Liver (tissue), 9 donors: Measurements from ENCODE around the gene DHX15. TPM values are rescaled to one million over a fixed set of nuclear protein-coding genes. Genes with fewer than 3 reads are reported as not detected.

Source experiments
- DNase-seq: peaks from one replicate; pipeline ENCODE4 v3.0.0-alpha.2; 2017; ENCODE audit warnings: low spot score
- H3K27ac ChIP-seq, 2 donors: one replicate each; pipeline ENCODE4 v1.7.0; 2013; ENCODE audit warnings: inconsistent platforms in 2 of 2, low read length in 2 of 2, control low read depth in 1 of 2, low read depth in 1 of 2, mild to moderate bottlenecking in 1 of 2
- H3K27me3 ChIP-seq, 4 donors: one replicate each; pipeline versions ENCODE4 v1.6.1 to v1.7.0; 2013; ENCODE audit warnings: low read length in 3 of 4, inconsistent platforms in 1 of 4, mild to moderate bottlenecking in 1 of 4, moderate library complexity in 1 of 4; ENCODE audit not compliant: control insufficient read depth in 4 of 4, insufficient read depth in 4 of 4
- H3K36me3 ChIP-seq, 4 donors: one replicate each; pipeline versions ENCODE4 v1.6.1 to v1.7.0; 2013; ENCODE audit warnings: low read length in 3 of 4, mild to moderate bottlenecking in 3 of 4, low read depth in 1 of 4, moderate library complexity in 1 of 4; ENCODE audit not compliant: control insufficient read depth in 4 of 4, insufficient read depth in 3 of 4
- H3K4me1 ChIP-seq, 4 donors: one replicate each; pipeline versions ENCODE4 v1.6.1 to v1.7.0; 2013; ENCODE audit warnings: low read length in 3 of 4, mild to moderate bottlenecking in 3 of 4, moderate library complexity in 1 of 4; ENCODE audit not compliant: control insufficient read depth in 4 of 4, insufficient read depth in 4 of 4
- H3K4me3 ChIP-seq, 3 donors: one replicate each; pipeline versions ENCODE4 v1.6.1 to v1.7.0; 2013; ENCODE audit warnings: low read length in 3 of 3, control low read depth in 1 of 3, low read depth in 1 of 3, mild to moderate bottlenecking in 1 of 3
- H3K9ac ChIP-seq, 2 donors: one replicate each; pipeline ENCODE4 v1.7.0; 2013; ENCODE audit warnings: low read length in 2 of 2, mild to moderate bottlenecking in 2 of 2, moderate library complexity in 2 of 2, control low read depth in 1 of 2, low read depth in 1 of 2
- H3K9me3 ChIP-seq, 4 donors: one replicate each; pipeline versions ENCODE4 v1.6.1 to v1.7.0; 2013; ENCODE audit warnings: low read length in 3 of 4; ENCODE audit not compliant: control insufficient read depth in 4 of 4
- EGR1 ChIP-seq, 2 donors: IDR thresholded peaks; 2 replicates each; pipeline ENCODE4 v1.6.1; 2016 to 2018; ENCODE audit warnings: antibody characterized with exemption in 2 of 2, low read depth in 2 of 2
- FOXA1 ChIP-seq: IDR thresholded peaks from 2 replicates; pipeline ENCODE4 v1.6.1; 2016; ENCODE audit warnings: antibody characterized with exemption
- FOXA2 ChIP-seq: IDR thresholded peaks from 2 replicates; pipeline ENCODE4 v1.6.1; 2016; ENCODE audit warnings: antibody characterized with exemption
- GABPA ChIP-seq, 2 donors: IDR thresholded peaks in 1 of 2; conservative IDR thresholded peaks in 1 of 2; 2 replicates each; pipeline ENCODE4 v1.6.1; 2016; ENCODE audit warnings: antibody characterized with exemption in 2 of 2, mild to moderate bottlenecking in 1 of 2, moderate library complexity in 1 of 2
- HNF4A ChIP-seq, 2 donors: conservative IDR thresholded peaks; 2 replicates each; pipeline ENCODE4 v1.6.1; 2016; ENCODE audit warnings: antibody characterized with exemption in 2 of 2, mild to moderate bottlenecking in 2 of 2
- HNF4G ChIP-seq: IDR thresholded peaks from 2 replicates; pipeline ENCODE4 v1.6.1; 2016; ENCODE audit warnings: antibody characterized with exemption
- JUND ChIP-seq, 2 donors: IDR thresholded peaks; 2 replicates each; pipeline ENCODE4 v1.6.1; 2016; ENCODE audit warnings: antibody characterized with exemption in 2 of 2
- NR2F2 ChIP-seq: IDR thresholded peaks from 2 replicates; pipeline ENCODE4 v1.6.1; 2016; ENCODE audit warnings: antibody characterized with exemption
- RAD21 ChIP-seq, 2 donors: IDR thresholded peaks; 2 replicates each; pipeline ENCODE4 v1.6.1; 2016; ENCODE audit warnings: antibody characterized with exemption in 2 of 2, mild to moderate bottlenecking in 2 of 2
- RXRA ChIP-seq, 2 donors: IDR thresholded peaks; 2 replicates each; pipeline ENCODE4 v1.6.1; 2017 to 2018; ENCODE audit warnings: antibody characterized with exemption in 2 of 2, mild to moderate bottlenecking in 1 of 2
- SP1 ChIP-seq: IDR thresholded peaks from 2 replicates; pipeline ENCODE4 v1.6.1; 2018; ENCODE audit warnings: antibody characterized with exemption, mild to moderate bottlenecking
- TAF1 ChIP-seq: conservative IDR thresholded peaks from 2 replicates; pipeline ENCODE4 v1.6.1; 2016; ENCODE audit warnings: antibody characterized with exemption, mild to moderate bottlenecking
- YY1 ChIP-seq: IDR thresholded peaks from 2 replicates; pipeline ENCODE4 v1.6.1; 2016; ENCODE audit warnings: antibody characterized with exemption, mild to moderate bottlenecking
- WGBS: extraction: QIAGEN DNeasy Blood & Tissue Kit; methylation state at CpG from one replicate; pipeline ENCODE4 v1.1.7; 2013; 5-methylcytosine and 5-hydroxymethylcytosine counted together
- polyA plus RNA-seq, 2 donors: library from polyadenylated mRNA; stranded (reverse) in 1 of 2; unstranded in 1 of 2; fragments of 200-250 nt in 1 of 2; fragments of >200 nt in 1 of 2; fragmentation: Nextera tagmentation in 1 of 2; extraction: Ambion mirVana in 1 of 2; gene quantifications; one replicate each; pipeline versions ENCODE4 v1.2.1 to v1.2.3, GENCODE V29; 2013 to 2015
- total RNA-seq, 2 donors: library from RNA; depleted of rRNA; stranded (reverse); fragments of >200 nt; gene quantifications; one replicate each; pipeline ENCODE4 v1.2.3, GENCODE V29; 2014
- TF ChIP-seq, protein P1 (sequence below): IDR thresholded peaks from 2 replicates; pipeline ENCODE4 v1.6.1; 2016; ENCODE audit warnings: antibody characterized with exemption
- TF ChIP-seq, protein P2 (sequence below): IDR thresholded peaks from 2 replicates; pipeline ENCODE4 v1.6.1; 2016; ENCODE audit warnings: antibody characterized with exemption, mild to moderate bottlenecking
- TF ChIP-seq, protein P3 (sequence below): IDR thresholded peaks from 2 replicates; pipeline ENCODE4 v1.6.1; 2016; ENCODE audit warnings: antibody characterized with exemption
- TF ChIP-seq, protein P4 (sequence below): fragments of 150-350 bp; IDR thresholded peaks from 2 replicates; pipeline ENCODE4 v1.5.1; 2017; ENCODE audit warnings: improper control_type of control experiment, low read depth, low read length; ENCODE audit not compliant: missing input control
- TF ChIP-seq, protein P5 (sequence below): IDR thresholded peaks from 2 replicates; pipeline ENCODE4 v1.6.1; 2016; ENCODE audit warnings: antibody characterized with exemption
- donor health status: healthy.
- donor health status: healthy.
- donor health status: healthy.
- donor health status: healthy.
- donor health status: healthy.

Gene DHX15
- total and polyA plus RNA-seq, 4 donors: 25.2 to 80.9 (median 51.5) TPM

DNA sequence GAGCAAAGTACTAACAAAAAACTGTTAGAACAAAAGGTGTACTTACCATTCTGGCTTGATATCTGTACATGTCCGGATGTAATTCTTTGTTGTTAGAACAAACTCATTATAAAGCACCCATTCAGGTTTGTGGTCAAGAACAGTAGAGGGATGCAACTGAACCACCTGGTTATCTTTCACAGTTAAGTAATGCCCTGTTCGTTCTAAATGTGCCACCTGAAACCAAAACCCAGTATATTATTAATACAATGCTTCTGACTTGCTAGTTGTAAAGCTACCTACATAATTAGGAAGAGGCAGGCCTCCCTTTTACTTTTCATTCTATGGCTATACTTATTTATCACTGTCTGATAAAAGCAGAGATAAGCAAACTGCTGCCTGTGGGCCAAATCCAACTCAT lies 54.8 kb downstream of the DHX15 start:
- H3K9ac ChIP-seq: no peak overlapping the region
- 92% methylated on average over 2 of the region's 2 CpGs for WGBS
- DNase-seq: no peak
- H3K4me3 ChIP-seq: no peak overlapping the region
- no peaks in the 10 kb centered on the region for H3K9me3 ChIP-seq
- peaks cover 8 to 42% (median 30%) of the 10 kb centered on the region in 4 donors for H3K36me3 ChIP-seq
- H3K27ac ChIP-seq: no peak overlapping the region
- no peaks in the 10 kb centered on the region for H3K27me3 ChIP-seq
- peaks cover 0 to 2% (median 0%) of the 10 kb centered on the region in 4 donors for H3K4me1 ChIP-seq
- TF ChIP-seq, protein P1, sequence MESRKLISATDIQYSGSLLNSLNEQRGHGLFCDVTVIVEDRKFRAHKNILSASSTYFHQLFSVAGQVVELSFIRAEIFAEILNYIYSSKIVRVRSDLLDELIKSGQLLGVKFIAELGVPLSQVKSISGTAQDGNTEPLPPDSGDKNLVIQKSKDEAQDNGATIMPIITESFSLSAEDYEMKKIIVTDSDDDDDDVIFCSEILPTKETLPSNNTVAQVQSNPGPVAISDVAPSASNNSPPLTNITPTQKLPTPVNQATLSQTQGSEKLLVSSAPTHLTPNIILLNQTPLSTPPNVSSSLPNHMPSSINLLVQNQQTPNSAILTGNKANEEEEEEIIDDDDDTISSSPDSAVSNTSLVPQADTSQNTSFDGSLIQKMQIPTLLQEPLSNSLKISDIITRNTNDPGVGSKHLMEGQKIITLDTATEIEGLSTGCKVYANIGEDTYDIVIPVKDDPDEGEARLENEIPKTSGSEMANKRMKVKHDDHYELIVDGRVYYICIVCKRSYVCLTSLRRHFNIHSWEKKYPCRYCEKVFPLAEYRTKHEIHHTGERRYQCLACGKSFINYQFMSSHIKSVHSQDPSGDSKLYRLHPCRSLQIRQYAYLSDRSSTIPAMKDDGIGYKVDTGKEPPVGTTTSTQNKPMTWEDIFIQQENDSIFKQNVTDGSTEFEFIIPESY: no peak
- no peak for TF ChIP-seq FOXA1
- TF ChIP-seq, protein P2, sequence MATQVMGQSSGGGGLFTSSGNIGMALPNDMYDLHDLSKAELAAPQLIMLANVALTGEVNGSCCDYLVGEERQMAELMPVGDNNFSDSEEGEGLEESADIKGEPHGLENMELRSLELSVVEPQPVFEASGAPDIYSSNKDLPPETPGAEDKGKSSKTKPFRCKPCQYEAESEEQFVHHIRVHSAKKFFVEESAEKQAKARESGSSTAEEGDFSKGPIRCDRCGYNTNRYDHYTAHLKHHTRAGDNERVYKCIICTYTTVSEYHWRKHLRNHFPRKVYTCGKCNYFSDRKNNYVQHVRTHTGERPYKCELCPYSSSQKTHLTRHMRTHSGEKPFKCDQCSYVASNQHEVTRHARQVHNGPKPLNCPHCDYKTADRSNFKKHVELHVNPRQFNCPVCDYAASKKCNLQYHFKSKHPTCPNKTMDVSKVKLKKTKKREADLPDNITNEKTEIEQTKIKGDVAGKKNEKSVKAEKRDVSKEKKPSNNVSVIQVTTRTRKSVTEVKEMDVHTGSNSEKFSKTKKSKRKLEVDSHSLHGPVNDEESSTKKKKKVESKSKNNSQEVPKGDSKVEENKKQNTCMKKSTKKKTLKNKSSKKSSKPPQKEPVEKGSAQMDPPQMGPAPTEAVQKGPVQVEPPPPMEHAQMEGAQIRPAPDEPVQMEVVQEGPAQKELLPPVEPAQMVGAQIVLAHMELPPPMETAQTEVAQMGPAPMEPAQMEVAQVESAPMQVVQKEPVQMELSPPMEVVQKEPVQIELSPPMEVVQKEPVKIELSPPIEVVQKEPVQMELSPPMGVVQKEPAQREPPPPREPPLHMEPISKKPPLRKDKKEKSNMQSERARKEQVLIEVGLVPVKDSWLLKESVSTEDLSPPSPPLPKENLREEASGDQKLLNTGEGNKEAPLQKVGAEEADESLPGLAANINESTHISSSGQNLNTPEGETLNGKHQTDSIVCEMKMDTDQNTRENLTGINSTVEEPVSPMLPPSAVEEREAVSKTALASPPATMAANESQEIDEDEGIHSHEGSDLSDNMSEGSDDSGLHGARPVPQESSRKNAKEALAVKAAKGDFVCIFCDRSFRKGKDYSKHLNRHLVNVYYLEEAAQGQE: no peak
- TF ChIP-seq SP1: no peak
- TF ChIP-seq JUND (IDR thresholded peaks at IDR 0.05): no peak
- TF ChIP-seq RXRA (IDR thresholded peaks at IDR 0.05): no peak
- no peak for TF ChIP-seq HNF4G

DNA sequence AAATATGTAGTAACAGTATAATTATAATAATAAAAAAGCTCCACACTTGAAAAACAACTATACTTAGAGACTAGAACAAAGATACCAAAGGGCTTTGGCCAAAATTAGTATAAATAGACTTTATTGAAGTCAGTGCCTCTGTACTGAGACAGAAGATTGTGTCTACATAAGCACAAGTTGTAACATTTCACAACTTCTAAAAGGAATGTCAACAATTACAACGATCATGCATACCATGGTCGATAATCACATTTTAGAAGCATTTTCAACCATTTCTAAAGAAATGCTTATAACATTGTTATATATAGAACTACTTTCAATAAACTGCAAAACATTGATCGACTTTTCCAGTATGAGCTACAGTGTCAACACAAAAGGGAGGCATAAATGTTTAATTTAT lies 57.0 kb downstream of the DHX15 start:
- peaks cover 0 to 2% (median 0%) of the 10 kb centered on the region in 4 donors for H3K4me1 ChIP-seq
- no peaks in the 10 kb centered on the region for H3K9me3 ChIP-seq
- no peaks in the 10 kb centered on the region for H3K27me3 ChIP-seq
- peaks cover 8 to 40% (median 28%) of the 10 kb centered on the region in 4 donors for H3K36me3 ChIP-seq
- no peak for DNase-seq
- H3K4me3 ChIP-seq: no peak overlapping the region
- WGBS: 59% methylated on average over 3 of the region's 3 CpGs
- TF ChIP-seq GABPA (IDR thresholded peaks at IDR 0.05 in 1 of 2, conservative IDR thresholded peaks at IDR 0.05 in 1 of 2): no peak
- no peak for TF ChIP-seq SP1
- TF ChIP-seq HNF4G: no peak
- TF ChIP-seq, protein P3, sequence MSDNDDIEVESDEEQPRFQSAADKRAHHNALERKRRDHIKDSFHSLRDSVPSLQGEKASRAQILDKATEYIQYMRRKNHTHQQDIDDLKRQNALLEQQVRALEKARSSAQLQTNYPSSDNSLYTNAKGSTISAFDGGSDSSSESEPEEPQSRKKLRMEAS: no peak
- TF ChIP-seq JUND (IDR thresholded peaks at IDR 0.05): no peak
- TF ChIP-seq TAF1: no peak
- no peak for TF ChIP-seq HNF4A (conservative IDR thresholded peaks at IDR 0.05)
- H3K27ac ChIP-seq: no peak overlapping the region
- H3K9ac ChIP-seq: no peak overlapping the region

DNA sequence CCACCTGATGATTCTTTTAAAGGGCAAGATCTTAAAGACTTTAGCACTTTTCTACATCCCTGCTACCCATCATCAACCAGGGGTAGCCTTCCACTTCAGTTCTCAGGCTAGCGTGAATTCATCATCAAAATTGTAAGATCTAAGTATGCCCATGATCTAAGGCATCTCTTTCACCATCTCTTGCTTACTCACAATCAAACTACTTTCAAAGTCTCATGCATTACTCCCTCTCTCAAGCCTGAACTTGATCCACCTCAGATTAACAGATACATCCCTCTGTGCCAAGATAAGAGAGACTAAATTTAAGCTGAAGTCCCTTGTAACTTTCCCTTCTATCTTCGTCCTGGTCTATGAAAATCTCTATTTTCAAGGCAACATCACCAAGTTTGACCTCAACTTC lies 62.8 kb downstream of the DHX15 start:
- DNase-seq: no peak
- no peaks in the 10 kb centered on the region for H3K9me3 ChIP-seq
- 98% methylated on average over 2 of the region's 2 CpGs for WGBS
- TF ChIP-seq, protein P4, sequence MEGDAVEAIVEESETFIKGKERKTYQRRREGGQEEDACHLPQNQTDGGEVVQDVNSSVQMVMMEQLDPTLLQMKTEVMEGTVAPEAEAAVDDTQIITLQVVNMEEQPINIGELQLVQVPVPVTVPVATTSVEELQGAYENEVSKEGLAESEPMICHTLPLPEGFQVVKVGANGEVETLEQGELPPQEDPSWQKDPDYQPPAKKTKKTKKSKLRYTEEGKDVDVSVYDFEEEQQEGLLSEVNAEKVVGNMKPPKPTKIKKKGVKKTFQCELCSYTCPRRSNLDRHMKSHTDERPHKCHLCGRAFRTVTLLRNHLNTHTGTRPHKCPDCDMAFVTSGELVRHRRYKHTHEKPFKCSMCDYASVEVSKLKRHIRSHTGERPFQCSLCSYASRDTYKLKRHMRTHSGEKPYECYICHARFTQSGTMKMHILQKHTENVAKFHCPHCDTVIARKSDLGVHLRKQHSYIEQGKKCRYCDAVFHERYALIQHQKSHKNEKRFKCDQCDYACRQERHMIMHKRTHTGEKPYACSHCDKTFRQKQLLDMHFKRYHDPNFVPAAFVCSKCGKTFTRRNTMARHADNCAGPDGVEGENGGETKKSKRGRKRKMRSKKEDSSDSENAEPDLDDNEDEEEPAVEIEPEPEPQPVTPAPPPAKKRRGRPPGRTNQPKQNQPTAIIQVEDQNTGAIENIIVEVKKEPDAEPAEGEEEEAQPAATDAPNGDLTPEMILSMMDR: no peak
- TF ChIP-seq NR2F2 (no peak), EGR1 (IDR thresholded peaks at IDR 0.05; ENCODE audit: low read depth in 2 of 2) (no peak), JUND (IDR thresholded peaks at IDR 0.05) (no peak), TAF1 (no peak), FOXA2 (no peak), FOXA1 (no peak), YY1 (no peak), RAD21 (IDR thresholded peaks at IDR 0.05) (no peak)
- TF ChIP-seq, protein P5, sequence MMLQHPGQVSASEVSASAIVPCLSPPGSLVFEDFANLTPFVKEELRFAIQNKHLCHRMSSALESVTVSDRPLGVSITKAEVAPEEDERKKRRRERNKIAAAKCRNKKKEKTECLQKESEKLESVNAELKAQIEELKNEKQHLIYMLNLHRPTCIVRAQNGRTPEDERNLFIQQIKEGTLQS: no peak
- TF ChIP-seq, protein P3: no peak

More for the DNA sequence above, 62.8 kb downstream of the DHX15 start:
- Histone ChIP-seq H3K9ac (no peak overlapping the region), H3K4me3 (no peak overlapping the region), H3K27me3 (no peaks in the 10 kb centered on the region), H3K4me1 (no peaks in the 10 kb centered on the region), H3K36me3 (peaks cover 3 to 10% (median 9%) of the 10 kb centered on the region in 4 donors), H3K27ac (no peak overlapping the region)
